Caco-2 (cell line): ENCODE results near the gene ANO4. TPM values are rescaled to one million over a fixed set of nuclear protein-coding genes. Genes with fewer than 3 reads are reported as not detected.

ENCODE experiments used
- BruUV-seq: library from RNA; stranded (reverse); fragments of 400-500 nt; replicated peaks from 2 replicates; lab custom pipeline; 2021; lab: Mats Ljungman, UMichigan
- CTCF ChIA-PET: fragments of 300-600 bp; sonication (Branson Sonifier 250); formaldehyde crosslinking; loops from one replicate; lab custom pipeline; 2022; ENCODE audit warnings: antibody characterized with exemption; lab: Charles Lee
- POLR2A ChIA-PET: fragments of 300-600 bp; sonication (Branson Sonifier 250); formaldehyde crosslinking; loops from one replicate; lab custom pipeline; 2022; ENCODE audit warnings: antibody characterized with exemption; lab: Charles Lee
- DNase-seq, 2 experiments: peaks; one replicate each; pipeline versions ENCODE4 v3.0.0 to v3.0.0-alpha.2; 2020 to 2022
- H3K27me3 ChIP-seq: replicated peaks from 2 replicates; pipeline ENCODE4 v1.6.0; 2011; ENCODE audit warnings: low read length; ENCODE audit not compliant: control insufficient read depth, insufficient read depth
- H3K36me3 ChIP-seq: 2 replicates; pipeline ENCODE4 v1.5.1; 2011; ENCODE audit warnings: low read length; ENCODE audit not compliant: control insufficient read depth, insufficient read depth
- H3K4me1 ChIP-seq: fragments of 250-450 bp; sonication (Bioruptor Pico); 2 replicates; pipeline ENCODE4 v1.5.1; 2020; ENCODE audit warnings: mild to moderate bottlenecking
- H3K4me3 ChIP-seq: 2 replicates; pipeline ENCODE4 v1.5.1; 2011; ENCODE audit warnings: low read depth, mild to moderate bottlenecking, control low read depth, low read length
- H3K9me3 ChIP-seq: fragments of 250-450 bp; sonication (Bioruptor Pico); 2 replicates; pipeline ENCODE4 v1.5.1; 2020; ENCODE audit warnings: mild to moderate bottlenecking, moderate library complexity
- H3K27ac Mint-ChIP-seq: one replicate; pipeline ENCODE4 v1.8.0; 2022; ENCODE audit warnings: mixed read lengths; ENCODE audit not compliant: unreplicated experiment
- H3K27me3 Mint-ChIP-seq: one replicate; pipeline ENCODE4 v1.8.0; 2022; ENCODE audit warnings: mixed read lengths; ENCODE audit not compliant: insufficient read depth, unreplicated experiment
- H3K36me3 Mint-ChIP-seq: one replicate; pipeline ENCODE4 v1.8.0; 2022; ENCODE audit warnings: mild to moderate bottlenecking, mixed read lengths; ENCODE audit not compliant: insufficient read depth, unreplicated experiment
- H3K4me1 Mint-ChIP-seq: one replicate; pipeline ENCODE4 v1.8.0; 2022; ENCODE audit warnings: low read depth, mixed read lengths; ENCODE audit not compliant: unreplicated experiment
- H3K4me3 Mint-ChIP-seq: one replicate; pipeline ENCODE4 v1.8.0; 2022; ENCODE audit warnings: mild to moderate bottlenecking, moderate library complexity, mixed read lengths; ENCODE audit not compliant: unreplicated experiment
- H3K9me3 Mint-ChIP-seq: one replicate; pipeline ENCODE4 v1.8.0; 2022; ENCODE audit warnings: mixed read lengths; ENCODE audit not compliant: unreplicated experiment
- intact Hi-C: fragments of 100-400 bp; cut with micrococcal nuclease; formaldehyde crosslinking; loops from one replicate; pipeline ENCODE4 v1.10.0; 2022; ENCODE audit not compliant: unreplicated experiment
- total RNA-seq: library from RNA; stranded (reverse); gene quantifications from 2 replicates; pipeline ENCODE4 v1.2.3, GENCODE V29; 2022
- TF ChIP-seq, protein P1 (sequence below), 2 experiments: fragments of 200-600 bp in 1 of 2; IDR thresholded peaks; 1 replicate in 1 of 2; 2 replicates in 1 of 2; pipeline versions ENCODE4 v1.5.1 to v1.8.0; 2011 to 2022; ENCODE audit warnings: antibody characterized with exemption in 1 of 2, control low read depth in 1 of 2, inconsistent platforms in 1 of 2, low read depth in 1 of 2, low read length in 1 of 2, mild to moderate bottlenecking in 1 of 2, moderate library complexity in 1 of 2; ENCODE audit not compliant: insufficient read depth in 1 of 2, severe bottlenecking in 1 of 2, unreplicated experiment in 1 of 2

The ANO4 gene
- total RNA-seq, 1 experiment from 2014 or later = 0.09 TPM

DNA sequence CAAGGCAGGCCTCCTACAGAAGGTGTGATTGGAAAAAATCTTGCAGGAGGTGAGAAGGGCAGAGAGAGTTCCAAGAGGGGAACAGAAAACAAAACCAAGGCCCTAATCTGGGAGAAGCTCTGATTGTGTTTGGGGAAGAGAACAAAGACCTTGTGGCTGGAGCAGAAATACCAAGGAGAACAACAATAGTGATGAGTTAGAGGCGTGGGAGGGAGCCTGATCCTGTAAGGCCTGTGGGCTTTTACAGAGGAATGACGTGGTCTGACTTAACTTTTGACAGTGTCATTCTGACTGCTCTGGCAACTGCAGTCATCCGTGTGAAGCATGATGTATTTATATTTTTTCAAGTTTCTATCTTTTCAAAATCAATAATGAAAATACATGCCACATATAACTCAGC, 200.6 kb downstream of the ANO4 start:
- Mint-ChIP-seq H3K4me1 (no peaks in the 10 kb centered on the region), H3K27me3 (peaks cover 5% of the 10 kb centered on the region), H3K4me3 (no peak overlapping the region), H3K27ac (no peak overlapping the region), H3K36me3 (no peaks in the 10 kb centered on the region), H3K9me3 (no peaks in the 10 kb centered on the region)
- Histone ChIP-seq H3K27me3 (no peaks in the 10 kb centered on the region), H3K36me3 (no peaks in the 10 kb centered on the region), H3K9me3 (no peaks in the 10 kb centered on the region), H3K4me1 (no peaks in the 10 kb centered on the region), H3K4me3 (no peak overlapping the region)
- CTCF ChIA-PET = no interaction called here
- intact Hi-C loops = no loop called here
- no peak for DNase-seq
- BruUV-seq = no TSS peak
- POLR2A ChIA-PET = no interaction called here
- TF ChIP-seq, protein P1, sequence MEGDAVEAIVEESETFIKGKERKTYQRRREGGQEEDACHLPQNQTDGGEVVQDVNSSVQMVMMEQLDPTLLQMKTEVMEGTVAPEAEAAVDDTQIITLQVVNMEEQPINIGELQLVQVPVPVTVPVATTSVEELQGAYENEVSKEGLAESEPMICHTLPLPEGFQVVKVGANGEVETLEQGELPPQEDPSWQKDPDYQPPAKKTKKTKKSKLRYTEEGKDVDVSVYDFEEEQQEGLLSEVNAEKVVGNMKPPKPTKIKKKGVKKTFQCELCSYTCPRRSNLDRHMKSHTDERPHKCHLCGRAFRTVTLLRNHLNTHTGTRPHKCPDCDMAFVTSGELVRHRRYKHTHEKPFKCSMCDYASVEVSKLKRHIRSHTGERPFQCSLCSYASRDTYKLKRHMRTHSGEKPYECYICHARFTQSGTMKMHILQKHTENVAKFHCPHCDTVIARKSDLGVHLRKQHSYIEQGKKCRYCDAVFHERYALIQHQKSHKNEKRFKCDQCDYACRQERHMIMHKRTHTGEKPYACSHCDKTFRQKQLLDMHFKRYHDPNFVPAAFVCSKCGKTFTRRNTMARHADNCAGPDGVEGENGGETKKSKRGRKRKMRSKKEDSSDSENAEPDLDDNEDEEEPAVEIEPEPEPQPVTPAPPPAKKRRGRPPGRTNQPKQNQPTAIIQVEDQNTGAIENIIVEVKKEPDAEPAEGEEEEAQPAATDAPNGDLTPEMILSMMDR (IDR thresholded peaks at IDR 0.05; ENCODE audit: insufficient read depth in 1 of 2, low read depth in 1 of 2, low read length in 1 of 2, severe bottlenecking in 1 of 2, unreplicated experiment in 1 of 2) = no peak

DNA sequence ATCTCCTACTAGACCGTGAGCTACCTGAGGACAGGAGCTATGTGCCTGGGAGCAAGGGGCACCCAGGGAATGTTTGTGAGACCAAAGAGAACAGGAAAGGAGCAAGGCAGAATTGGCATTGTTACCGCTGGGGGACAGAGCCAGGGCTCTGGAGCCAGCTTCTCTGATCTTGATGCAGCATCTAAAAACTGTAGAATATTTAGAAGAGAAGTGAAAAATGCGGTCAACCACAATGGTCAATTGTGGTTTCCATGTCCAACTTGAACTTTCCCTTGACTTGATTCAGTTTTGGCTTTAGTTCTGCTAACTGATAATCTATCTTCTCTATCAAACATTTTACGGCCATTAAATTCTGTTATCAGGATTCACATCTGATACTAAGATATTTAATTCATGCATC, 201.2 kb downstream of the ANO4 start:
- Histone ChIP-seq H3K4me1 (no peaks in the 10 kb centered on the region), H3K9me3 (no peaks in the 10 kb centered on the region), H3K36me3 (no peaks in the 10 kb centered on the region), H3K27me3 (no peaks in the 10 kb centered on the region), H3K4me3 (no peak overlapping the region)
- no peak overlapping the region for H3K27ac Mint-ChIP-seq
- TF ChIP-seq, protein P1 (IDR thresholded peaks at IDR 0.05; ENCODE audit: insufficient read depth in 1 of 2, low read depth in 1 of 2, low read length in 1 of 2, severe bottlenecking in 1 of 2, unreplicated experiment in 1 of 2) = no peak
- H3K9me3 Mint-ChIP-seq = no peaks in the 10 kb centered on the region
- ChIA-PET CTCF (no interaction called here), POLR2A (no interaction called here)
- H3K27me3 Mint-ChIP-seq = peaks cover 5% of the 10 kb centered on the region
- H3K4me1 Mint-ChIP-seq = no peaks in the 10 kb centered on the region
- BruUV-seq = no TSS peak
- no peak for DNase-seq
- no peaks in the 10 kb centered on the region for H3K36me3 Mint-ChIP-seq
- no peak overlapping the region for H3K4me3 Mint-ChIP-seq
- intact Hi-C loops = no loop called here

DNA sequence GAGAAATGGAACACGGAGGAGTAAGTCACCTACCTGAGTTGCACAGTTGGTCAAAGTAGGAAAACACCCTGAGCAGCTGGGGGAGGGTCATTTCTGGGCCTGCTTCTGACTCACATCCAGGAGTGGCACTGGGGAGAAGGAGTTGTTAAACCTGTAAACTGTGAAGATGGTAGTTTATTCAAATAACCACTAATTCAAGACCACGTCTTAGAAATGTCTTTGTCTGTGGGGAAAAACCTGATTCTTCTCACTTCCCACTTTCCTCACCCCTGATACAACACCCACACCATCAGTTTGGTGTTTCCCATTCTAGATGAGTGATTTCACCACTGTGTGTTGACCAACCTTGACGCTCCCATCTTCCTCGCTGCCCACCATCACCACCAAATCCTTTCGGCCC, 207.1 kb downstream of the ANO4 start:
- CTCF ChIA-PET = no interaction called here
- no peak overlapping the region for H3K4me3 ChIP-seq
- Mint-ChIP-seq H3K4me3 (no peak overlapping the region), H3K4me1 (no peaks in the 10 kb centered on the region), H3K36me3 (no peaks in the 10 kb centered on the region), H3K27me3 (no peaks in the 10 kb centered on the region), H3K9me3 (no peaks in the 10 kb centered on the region), H3K27ac (no peak overlapping the region)
- DNase-seq = no peak
- H3K36me3 ChIP-seq = no peaks in the 10 kb centered on the region
- H3K9me3 ChIP-seq = no peaks in the 10 kb centered on the region
- no peaks in the 10 kb centered on the region for H3K4me1 ChIP-seq
- POLR2A ChIA-PET = no interaction called here
- no TSS peak for BruUV-seq
- TF ChIP-seq, protein P1 (IDR thresholded peaks at IDR 0.05; ENCODE audit: insufficient read depth in 1 of 2, low read depth in 1 of 2, low read length in 1 of 2, severe bottlenecking in 1 of 2, unreplicated experiment in 1 of 2) = no peak
- intact Hi-C loops = loop anchor here (5.0 kb wide), 1 partner anchor 51 kb away; no protein-coding TSS in a partner anchor
- no peaks in the 10 kb centered on the region for H3K27me3 ChIP-seq
